CD4-positive, alpha-beta memory T cell (primary cell): Measurements from ENCODE around the gene HOXD11. TPM values are rescaled to one million over a fixed set of nuclear protein-coding genes. Genes with fewer than 3 reads are reported as not detected.
A peak's percentile ranks its signal among the peaks of the same experiment; 100 is the strongest.

Source experiments
- CTCF ChIA-PET: fragments of 350-600 bp; sonication (Branson Sonifier 250); formaldehyde crosslinking; loops from one replicate; lab custom pipeline; 2021; ENCODE audit warnings: inconsistent platforms; ENCODE audit not compliant: partially characterized antibody; lab: Charles Lee
- POLR2A ChIA-PET: fragments of 350-600 bp; sonication (Branson Sonifier 250); formaldehyde crosslinking; loops from one replicate; lab custom pipeline; 2021; ENCODE audit not compliant: partially characterized antibody; lab: Charles Lee
- DNase-seq, 5 donors: peaks; one replicate each; pipeline versions ENCODE4 v3.0.0 to v3.0.0-alpha.2; 2020 to 2022; ENCODE audit warnings: mixed read lengths in 1 of 5
- H3K27ac ChIP-seq: one replicate; pipeline ENCODE4 v1.7.0; 2013; ENCODE audit warnings: low read depth, low read length
- H3K27me3 ChIP-seq: 2 replicates; pipeline ENCODE4 v1.7.0; 2013; ENCODE audit warnings: mild to moderate bottlenecking, low read length, moderate library complexity; ENCODE audit not compliant: insufficient read depth
- H3K36me3 ChIP-seq: 2 replicates; pipeline ENCODE4 v1.7.0; 2013; ENCODE audit warnings: mild to moderate bottlenecking, low read length, moderate library complexity; ENCODE audit not compliant: insufficient read depth
- H3K4me1 ChIP-seq: 2 replicates; pipeline ENCODE4 v1.7.0; 2013; ENCODE audit warnings: mild to moderate bottlenecking, low read length, moderate library complexity; ENCODE audit not compliant: insufficient read depth
- H3K4me3 ChIP-seq, 2 donors: one replicate each; pipeline ENCODE4 v1.7.0; 2013; ENCODE audit warnings: low read length in 2 of 2, mild to moderate bottlenecking in 1 of 2
- H3K9me3 ChIP-seq, 2 donors: one replicate each; pipeline ENCODE4 v1.7.0; 2013; ENCODE audit warnings: low read length in 2 of 2, control low read depth in 1 of 2; ENCODE audit not compliant: control insufficient read depth in 1 of 2
- H3K27ac Mint-ChIP-seq, 7 donors: one replicate each; pipeline ENCODE4 v1.8.0; 2020 to 2021; ENCODE audit warnings: mixed read lengths in 7 of 7, mild to moderate bottlenecking in 6 of 7, inconsistent platforms in 3 of 7, moderate library complexity in 3 of 7
- H3K27me3 Mint-ChIP-seq, 2 donors: one replicate each; pipeline ENCODE4 v1.8.0; 2020 to 2021; ENCODE audit warnings: mixed read lengths in 2 of 2
- H3K36me3 Mint-ChIP-seq, 2 donors: one replicate each; pipeline ENCODE4 v1.8.0; 2020 to 2021; ENCODE audit warnings: mixed read lengths in 2 of 2, inconsistent platforms in 1 of 2, mild to moderate bottlenecking in 1 of 2
- H3K4me1 Mint-ChIP-seq, 4 donors: one replicate each; pipeline ENCODE4 v1.8.0; 2020 to 2021; ENCODE audit warnings: mixed read lengths in 4 of 4, mild to moderate bottlenecking in 1 of 4
- H3K4me3 Mint-ChIP-seq, 8 donors: one replicate each; pipeline ENCODE4 v1.8.0; 2020 to 2021; ENCODE audit warnings: mixed read lengths in 8 of 8, mild to moderate bottlenecking in 7 of 8, moderate library complexity in 6 of 8, inconsistent platforms in 3 of 8
- H3K9me3 Mint-ChIP-seq, 8 donors: one replicate each; pipeline ENCODE4 v1.8.0; 2020 to 2021; ENCODE audit warnings: mixed read lengths in 8 of 8, mild to moderate bottlenecking in 5 of 8, inconsistent platforms in 3 of 8, moderate library complexity in 1 of 8
- intact Hi-C: fragments of 100-400 bp; cut with micrococcal nuclease; formaldehyde crosslinking; loops from one replicate; pipeline ENCODE4 v1.15.1; 2023
- polyA plus RNA-seq, 2 donors: library from polyadenylated mRNA; unstranded; fragments of 300-500 nt; fragmentation: Illumina TruSeq; gene quantifications; one replicate each; pipeline ENCODE4 v1.2.3, GENCODE V29; 2021
- total RNA-seq, 2 experiments: library from RNA; stranded (reverse); gene quantifications; one replicate each; pipeline ENCODE4 v1.2.3, GENCODE V29; 2021

HOXD11 gene
- total and polyA plus RNA-seq, 4 experiments from 2014 or later: not detected

DNA sequence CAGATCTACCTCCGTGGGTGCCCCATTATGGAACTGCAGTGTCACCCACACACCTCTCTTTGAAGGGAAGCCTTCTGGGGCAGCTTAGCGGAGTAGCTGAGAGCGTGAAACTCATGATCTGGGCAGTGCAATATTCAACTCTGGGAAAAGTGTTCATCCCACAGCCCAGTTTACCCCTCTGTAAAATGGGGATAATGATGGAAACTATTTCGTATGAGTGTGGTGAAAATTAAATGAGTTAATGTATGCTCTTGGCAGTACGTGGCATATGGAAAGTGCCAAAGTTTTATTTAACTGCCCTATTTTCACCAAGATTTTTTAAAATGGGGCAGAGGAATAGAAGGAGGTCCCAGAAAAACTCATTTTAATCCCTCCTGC is 34.8 kb upstream of the HOXD11 start:
- intact Hi-C loops: no loop called here
- ChIA-PET POLR2A (no interaction called here), CTCF (no interaction called here)
- no peaks in the 10 kb centered on the region for H3K36me3 ChIP-seq
- Mint-ChIP-seq H3K36me3 (no peaks in the 10 kb centered on the region), H3K27me3 (peaks cover 75 to 76% of the 10 kb centered on the region in 2 donors), H3K27ac (peak overlapping the region in 1 of 7 donors; percentile 43), H3K4me3 (no peak overlapping the region), H3K9me3 (peaks cover 0 to 28% (median 19%) of the 10 kb centered on the region in 8 donors), H3K4me1 (peaks cover 0 to 19% (median 2%) of the 10 kb centered on the region in 4 donors)
- H3K27ac ChIP-seq: no peak overlapping the region
- peaks cover 5% of the 10 kb centered on the region for H3K4me1 ChIP-seq
- no peak overlapping the region for H3K4me3 ChIP-seq
- H3K9me3 ChIP-seq: no peaks in the 10 kb centered on the region
- DNase-seq: no peak
- peaks cover 81% of the 10 kb centered on the region for H3K27me3 ChIP-seq

DNA sequence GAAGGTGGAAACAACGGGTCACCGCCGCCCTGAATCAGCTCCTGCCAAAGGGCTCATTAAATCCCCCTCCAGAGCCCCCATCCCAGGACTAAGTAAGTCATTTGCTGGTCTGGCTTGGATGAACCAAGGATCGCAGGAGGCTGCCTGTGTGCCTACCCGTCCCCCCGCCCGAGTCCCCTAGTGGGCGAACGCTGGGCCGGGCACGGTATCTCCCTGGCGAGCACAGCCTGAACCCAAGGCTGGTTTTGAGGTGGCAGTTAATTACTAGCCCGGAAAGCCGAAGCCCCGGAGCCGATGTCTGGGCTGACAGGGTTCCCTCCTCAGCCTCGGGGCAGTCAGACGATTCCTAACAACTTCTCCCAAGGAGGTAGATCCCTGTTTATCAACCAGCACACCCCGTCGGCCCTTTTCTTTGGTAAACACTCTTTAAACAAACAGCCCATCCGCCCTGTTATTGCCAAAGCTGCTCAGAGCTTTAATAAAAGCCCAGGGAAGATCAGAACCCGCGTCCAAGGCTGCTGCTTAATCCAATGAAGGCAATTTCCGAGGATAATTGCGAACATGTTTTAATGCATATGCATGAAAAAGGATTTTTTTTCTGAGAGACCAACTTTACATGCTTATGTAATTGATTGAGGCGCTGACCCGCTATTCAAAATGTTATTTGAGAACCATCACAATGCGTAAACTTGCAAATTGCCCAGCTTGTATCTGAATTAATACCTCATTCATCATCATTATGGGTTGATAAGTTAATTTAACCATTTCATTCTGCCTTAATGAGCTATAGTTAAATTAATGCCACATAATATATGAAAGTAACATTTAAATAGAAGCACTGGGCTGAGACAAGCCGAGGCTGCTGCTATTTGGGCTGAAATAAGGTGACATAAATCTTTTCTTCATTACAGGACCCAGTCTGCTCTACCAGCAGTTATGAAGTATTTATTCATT is 33.9 kb upstream of the HOXD11 start:
- ChIA-PET POLR2A (no interaction called here), CTCF (no interaction called here)
- Histone ChIP-seq H3K27me3 (peaks cover 83% of the 10 kb centered on the region), H3K4me3 (no peak overlapping the region), H3K36me3 (no peaks in the 10 kb centered on the region), H3K27ac (no peak overlapping the region), H3K9me3 (no peaks in the 10 kb centered on the region), H3K4me1 (no peaks in the 10 kb centered on the region)
- H3K27ac Mint-ChIP-seq: peak overlapping the region in 2 of 7 donors; percentile 23 to 48
- peaks cover 0 to 12% (median under 1%) of the 10 kb centered on the region in 4 donors for H3K4me1 Mint-ChIP-seq
- H3K4me3 Mint-ChIP-seq: peak overlapping the region in 2 of 8 donors; percentile 11 to 17
- peaks cover 71 to 76% of the 10 kb centered on the region in 2 donors for H3K27me3 Mint-ChIP-seq
- DNase-seq: no peak
- H3K36me3 Mint-ChIP-seq: no peaks in the 10 kb centered on the region
- intact Hi-C loops: no loop called here
- peaks cover 1 to 34% (median 21%) of the 10 kb centered on the region in 8 donors for H3K9me3 Mint-ChIP-seq

DNA sequence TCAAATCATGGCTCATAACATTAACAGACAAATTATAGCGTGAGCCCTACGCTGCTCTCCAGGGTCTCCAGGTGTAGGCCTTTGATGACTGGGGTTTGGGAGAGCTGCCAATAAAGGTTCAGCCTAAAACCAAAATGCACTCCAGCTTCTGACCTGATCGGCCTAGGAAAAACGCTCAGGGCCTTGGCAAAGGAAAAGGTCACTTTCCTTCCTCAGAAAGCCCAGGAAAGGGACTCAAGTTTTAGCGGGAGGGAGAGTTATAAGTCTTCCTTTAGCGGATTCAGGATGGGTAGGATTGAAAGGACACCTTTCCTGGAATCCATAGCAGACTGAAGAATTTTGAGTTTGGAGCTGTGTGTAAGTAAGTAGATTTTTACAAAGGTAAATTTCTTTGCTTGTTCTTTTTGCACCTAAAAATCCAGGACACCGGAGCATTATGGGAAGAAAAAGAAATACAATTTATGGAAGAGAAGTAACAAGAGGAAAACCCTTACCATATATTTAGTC is 32.1 kb upstream of the HOXD11 start:
- POLR2A ChIA-PET: no interaction called here
- Histone ChIP-seq H3K4me3 (no peak overlapping the region), H3K9me3 (no peaks in the 10 kb centered on the region), H3K4me1 (no peaks in the 10 kb centered on the region), H3K27ac (no peak overlapping the region), H3K27me3 (peaks cover 86% of the 10 kb centered on the region), H3K36me3 (no peaks in the 10 kb centered on the region)
- Mint-ChIP-seq H3K4me1 (peaks cover 3 to 13% (median 8%) of the 10 kb centered on the region in 4 donors), H3K27me3 (peaks cover 69 to 73% of the 10 kb centered on the region in 2 donors), H3K27ac (peak overlapping the region in 3 of 7 donors; percentile 50 to 69 (median 65)), H3K9me3 (peaks cover 4 to 48% (median 32%) of the 10 kb centered on the region in 8 donors), H3K4me3 (peak overlapping the region in 1 of 8 donors; percentile 26), H3K36me3 (peaks cover 0 to 4% of the 10 kb centered on the region in 2 donors)
- CTCF ChIA-PET: interaction anchor here (1.0 to 1.3 kb wide), 2 partner anchors 22 to 52 kb away, joined by 3 to 4 read pairs; no protein-coding TSS in a partner anchor
- DNase-seq: no peak
- intact Hi-C loops: loop anchor here (5.0 kb wide), 2 partner anchors 37 to 73 kb away; partner anchors contain the start of gene LNPK

DNA sequence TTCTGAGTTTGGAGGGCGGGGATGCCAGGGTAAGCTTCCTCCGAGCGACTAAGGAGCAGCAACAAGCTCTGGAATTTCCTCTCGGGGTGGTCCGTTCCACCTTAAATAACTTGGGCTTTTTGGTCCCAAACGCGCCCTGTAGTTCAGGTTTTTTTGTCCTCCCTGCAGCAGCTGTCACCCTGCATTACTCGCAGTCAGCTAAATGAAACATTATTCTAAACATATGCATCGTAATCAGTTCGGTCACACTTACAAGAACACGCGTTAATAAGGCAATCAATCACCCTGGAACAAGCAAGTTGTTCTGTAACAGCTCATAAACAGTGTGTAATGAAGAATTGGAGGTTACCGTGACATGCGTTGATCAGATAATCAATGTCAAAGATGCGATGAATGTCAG is 31.6 kb upstream of the HOXD11 start:
- Mint-ChIP-seq H3K27ac (peak overlapping the region in 2 of 7 donors; percentile 65 to 69), H3K36me3 (peaks cover 0 to 4% of the 10 kb centered on the region in 2 donors), H3K4me1 (peaks cover 3 to 13% (median 8%) of the 10 kb centered on the region in 4 donors), H3K9me3 (peaks cover 4 to 48% (median 32%) of the 10 kb centered on the region in 8 donors), H3K4me3 (peak overlapping the region in 1 of 8 donors; percentile 26), H3K27me3 (peaks cover 64 to 68% of the 10 kb centered on the region in 2 donors)
- H3K4me1 ChIP-seq: no peaks in the 10 kb centered on the region
- POLR2A ChIA-PET: no interaction called here
- H3K36me3 ChIP-seq: no peaks in the 10 kb centered on the region
- no peak overlapping the region for H3K27ac ChIP-seq
- intact Hi-C loops: loop anchor here (5.0 kb wide), 2 partner anchors 37 to 73 kb away; partner anchors contain the start of gene LNPK
- DNase-seq: no peak
- H3K9me3 ChIP-seq: no peaks in the 10 kb centered on the region
- H3K4me3 ChIP-seq: no peak overlapping the region
- CTCF ChIA-PET: interaction anchor here (1.0 to 1.3 kb wide), 2 partner anchors 22 to 51 kb away, joined by 3 to 4 read pairs; no protein-coding TSS in a partner anchor
- peaks cover 81% of the 10 kb centered on the region for H3K27me3 ChIP-seq

DNA sequence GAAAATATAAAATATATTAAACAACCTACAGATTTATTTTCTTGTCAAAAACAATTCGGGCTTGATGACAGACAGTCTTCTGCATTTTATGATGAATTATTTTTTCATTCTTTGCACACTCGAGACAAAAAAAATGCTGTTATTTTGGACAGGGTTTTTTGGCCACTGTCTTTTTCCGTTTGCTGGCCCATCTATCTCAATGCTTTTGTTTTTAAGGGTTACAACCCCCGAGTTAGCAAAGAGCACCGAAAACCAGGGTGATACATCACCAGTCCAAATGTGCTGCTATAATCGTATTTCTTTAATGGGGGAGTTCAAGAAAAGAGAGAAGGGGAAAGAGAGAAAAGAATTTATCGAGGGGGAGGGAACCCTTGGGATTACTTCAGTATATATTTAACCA is 31.0 kb upstream of the HOXD11 start:
- Histone ChIP-seq H3K9me3 (no peaks in the 10 kb centered on the region), H3K27me3 (peaks cover 81% of the 10 kb centered on the region), H3K4me1 (no peaks in the 10 kb centered on the region), H3K27ac (no peak overlapping the region), H3K4me3 (no peak overlapping the region), H3K36me3 (no peaks in the 10 kb centered on the region)
- ChIA-PET POLR2A (no interaction called here), CTCF (no interaction called here)
- intact Hi-C loops: loop anchor here (5.0 kb wide), 2 partner anchors 36 to 74 kb away; partner anchors contain the start of gene LNPK
- peak overlapping the region in 3 of 7 donors; percentile 6 to 51 (median 26) for H3K27ac Mint-ChIP-seq
- DNase-seq: no peak
- H3K9me3 Mint-ChIP-seq: peaks cover 4 to 53% (median 35%) of the 10 kb centered on the region in 8 donors
- peaks cover 3 to 15% (median 8%) of the 10 kb centered on the region in 4 donors for H3K4me1 Mint-ChIP-seq
- no peak overlapping the region for H3K4me3 Mint-ChIP-seq
- H3K27me3 Mint-ChIP-seq: peaks cover 63 to 64% of the 10 kb centered on the region in 2 donors
- H3K36me3 Mint-ChIP-seq: peaks cover 0 to 5% of the 10 kb centered on the region in 2 donors

DNA sequence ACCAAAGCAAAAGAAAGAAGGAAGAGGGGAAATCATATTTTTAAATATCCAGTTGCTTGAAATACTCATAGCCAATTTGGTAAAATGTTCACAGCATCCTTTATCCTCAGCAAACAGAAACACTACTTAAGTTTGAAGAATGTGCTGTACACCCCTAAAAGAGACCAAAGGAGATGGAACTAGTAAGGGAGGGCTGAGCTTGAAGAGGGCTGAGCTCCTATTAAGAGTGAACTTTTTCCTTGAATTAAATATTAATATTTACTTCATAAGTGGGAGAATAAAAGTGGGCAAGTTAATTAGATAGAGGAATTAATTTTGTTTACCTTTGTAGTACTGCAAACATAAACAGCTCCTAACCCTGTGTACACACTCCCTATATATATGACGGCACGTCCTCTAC is 30.3 kb upstream of the HOXD11 start:
- Mint-ChIP-seq H3K4me1 (peaks cover 3 to 16% (median 8%) of the 10 kb centered on the region in 4 donors), H3K27me3 (peaks cover 62 to 67% of the 10 kb centered on the region in 2 donors), H3K4me3 (no peak overlapping the region), H3K9me3 (peaks cover 4 to 58% (median 41%) of the 10 kb centered on the region in 8 donors), H3K27ac (peak overlapping the region in 3 of 7 donors; percentile 4 to 56 (median 6)), H3K36me3 (peaks cover 0 to 10% of the 10 kb centered on the region in 2 donors)
- Histone ChIP-seq H3K27ac (no peak overlapping the region), H3K27me3 (peaks cover 82% of the 10 kb centered on the region), H3K36me3 (no peaks in the 10 kb centered on the region), H3K4me3 (no peak overlapping the region), H3K9me3 (no peaks in the 10 kb centered on the region), H3K4me1 (no peaks in the 10 kb centered on the region)
- ChIA-PET CTCF (no interaction called here), POLR2A (no interaction called here)
- intact Hi-C loops: loop anchor here (5.0 kb wide), 2 partner anchors 36 to 74 kb away; partner anchors contain the start of gene LNPK
- DNase-seq: no peak
